ENCODE measurements around the gene TRIM44.

DNA sequence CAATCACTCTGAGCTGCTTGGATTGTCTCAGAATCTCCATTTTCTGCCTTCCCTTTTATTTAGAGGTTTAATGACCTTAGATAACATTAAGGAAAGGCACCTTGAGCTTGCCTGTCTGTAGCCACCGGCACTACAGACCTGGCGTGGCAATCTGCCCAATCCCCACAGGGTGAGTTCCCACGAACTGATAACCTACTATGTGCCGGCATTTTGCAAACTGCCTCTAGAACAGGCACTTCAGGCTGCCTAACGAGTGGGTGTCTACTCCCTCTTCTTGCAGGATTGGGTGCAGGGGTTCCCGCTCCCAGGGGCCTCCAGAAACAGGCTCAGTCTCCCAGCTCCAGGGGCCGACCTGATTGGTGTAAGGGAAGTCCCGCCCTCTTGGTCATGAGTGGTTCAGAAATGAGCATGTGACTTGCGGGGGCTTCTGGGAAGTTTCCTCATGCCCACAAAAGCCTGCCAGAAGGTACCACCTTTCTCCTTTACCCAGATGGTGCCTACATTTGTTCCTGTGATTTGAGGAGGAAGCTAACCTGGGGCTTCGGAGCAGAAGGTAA, 161.2 kb downstream of the TRIM44 start:
- TF ChIP-seq POLR2A (IDR thresholded peaks at IDR 0.05; ENCODE audit: low read length) = no peak
- no peak for TF ChIP-seq GATA1 (IDR thresholded peaks at IDR 0.05; ENCODE audit: low read depth, low read length)
